K562 (cell line): ENCODE measurements around the gene GPR108.
"Not testable (repeated sequence)": the region's sequence is repeated elsewhere in the genome, so short reads cannot be mapped to it uniquely, and the experiment has no call there.

ENCODE experiments used
- HMGXB4 ChIP-seq: sonication (generic); formaldehyde crosslinking; IDR thresholded peaks from 2 replicates; pipeline ENCODE4 v1.8.1; 2023; ENCODE audit warnings: mild to moderate bottlenecking, missing genetic modification reagents
- TBP ChIP-seq: optimal IDR thresholded peaks from 2 replicates; pipeline ENCODE3; 2011; ENCODE audit warnings: low read depth, low read length, improper control_type of control experiment

GRCh38 chr19:6708913-6709312 is 28.5 kb downstream of the GPR108 start:
- not testable (repeated sequence) for TF ChIP-seq HMGXB4 (CRISPR knock-in tag); TBP
